CD4-positive, CD25-positive, alpha-beta regulatory T cell (primary cell): ENCODE results near the gene GCAT. TPM values are rescaled to one million over a fixed set of nuclear protein-coding genes. Genes with fewer than 3 reads are reported as not detected.

Source experiments
- polyA plus RNA-seq, 4 donors: library from polyadenylated mRNA; unstranded; fragments of 300-500 nt; fragmentation: Illumina TruSeq; gene quantifications; one replicate each; pipeline ENCODE4 v1.2.3, GENCODE V29; 2021
- total RNA-seq: library from RNA; stranded (reverse); gene quantifications from one replicate; pipeline ENCODE4 v1.2.3, GENCODE V29; 2022

GCAT gene
- total and polyA plus RNA-seq, 5 donors from 2014 or later, result 0.45 to 2.0 (median 1.4) TPM

Other genes with a start within 250 kb of the GCAT start
- not detected for gene CDC42EP1, start 247.5 kb upstream of the GCAT start, total RNA-seq
- gene CDC42EP1, start 247.5 kb upstream of the GCAT start, polyA plus RNA-seq, result not detected
- gene LGALS2, start 227.8 kb upstream of the GCAT start, total RNA-seq, result not detected
- under 1 TPM in 2 of 4 donors, not detected in 2; 0.41 to 0.49 TPM for gene LGALS2, start 227.8 kb upstream of the GCAT start, polyA plus RNA-seq
- gene GGA1, start 199.1 kb upstream of the GCAT start, total RNA-seq, result 69.7 TPM
- gene GGA1, start 199.1 kb upstream of the GCAT start, polyA plus RNA-seq, result 10 to 100 TPM; 14.0 to 19.8 (median 16.8) TPM
- gene SH3BP1, start 168.3 kb upstream of the GCAT start, total RNA-seq, result 126 TPM
- 10 to 100 TPM; 10.1 to 17.8 (median 16.2) TPM for gene SH3BP1, start 168.3 kb upstream of the GCAT start, polyA plus RNA-seq
- gene PDXP, start 149.2 kb upstream of the GCAT start, total RNA-seq, result 2.0 TPM
- gene PDXP, start 149.2 kb upstream of the GCAT start, polyA plus RNA-seq, result 1 to 10 TPM; 1.1 to 5.8 (median 3.4) TPM
- gene LGALS1, start 132.3 kb upstream of the GCAT start, total RNA-seq, result 209 TPM
- gene LGALS1, start 132.3 kb upstream of the GCAT start, polyA plus RNA-seq, result 100 to 1,000 TPM; 321 to 829 (median 545) TPM
- 38.2 TPM for gene NOL12, start 121.6 kb upstream of the GCAT start, total RNA-seq
- 10 to 100 TPM; 33.7 to 46.9 (median 41.2) TPM for gene NOL12, start 121.6 kb upstream of the GCAT start, polyA plus RNA-seq
- gene TRIOBP, start 110.9 kb upstream of the GCAT start, total RNA-seq, result 24.8 TPM
- 10 to 100 TPM; 10.9 to 19.2 (median 13.1) TPM for gene TRIOBP, start 110.9 kb upstream of the GCAT start, polyA plus RNA-seq
- not detected for gene GALR3, start 15.4 kb downstream of the GCAT start, total RNA-seq
- gene GALR3, start 15.4 kb downstream of the GCAT start, polyA plus RNA-seq, result not detected
- 18.8 TPM for gene ANKRD54, start 36.4 kb downstream of the GCAT start, total RNA-seq
- 10 to 100 TPM; 15.4 to 21.4 (median 19.8) TPM for gene ANKRD54, start 36.4 kb downstream of the GCAT start, polyA plus RNA-seq
- 390 TPM for gene EIF3L, start 41.5 kb downstream of the GCAT start, total RNA-seq
- 100 to 1,000 TPM; 267 to 354 (median 308) TPM for gene EIF3L, start 41.5 kb downstream of the GCAT start, polyA plus RNA-seq
- 25.2 TPM for gene MICALL1, start 98.4 kb downstream of the GCAT start, total RNA-seq
- 1 to 10 TPM; 1.1 to 2.4 (median 1.7) TPM for gene MICALL1, start 98.4 kb downstream of the GCAT start, polyA plus RNA-seq
- not detected for gene C22orf23, start 145.7 kb downstream of the GCAT start, total RNA-seq
- not detected for gene C22orf23, start 145.7 kb downstream of the GCAT start, polyA plus RNA-seq
- gene POLR2F, start 145.8 kb downstream of the GCAT start, total RNA-seq, result 34.5 TPM
- gene POLR2F, start 145.8 kb downstream of the GCAT start, polyA plus RNA-seq, result 100 to 1,000 TPM; 152 to 170 (median 157) TPM
- gene SOX10, start 176.6 kb downstream of the GCAT start, total RNA-seq, result not detected
- not detected for gene SOX10, start 176.6 kb downstream of the GCAT start, polyA plus RNA-seq
- gene PICK1, start 249.5 kb downstream of the GCAT start, total RNA-seq, result 23.0 TPM
- gene PICK1, start 249.5 kb downstream of the GCAT start, polyA plus RNA-seq, result 1 to 10 TPM; 4.5 to 7.3 (median 6.8) TPM